Sigmoid colon (tissue), 7 donors: ENCODE results near the gene SELENBP1. TPM values are rescaled to one million over a fixed set of nuclear protein-coding genes. Genes with fewer than 3 reads are reported as not detected.

Experiments
- DNase-seq: peaks from one replicate; pipeline ENCODE4 v3.0.0-alpha.2; 2019
- H3K27ac ChIP-seq, 4 donors: fragments of 200-600 bp; sonication (generic); one replicate each; pipeline ENCODE4 v1.5.1; 2016 to 2019; ENCODE audit warnings: mild to moderate bottlenecking in 1 of 4
- H3K27me3 ChIP-seq, 3 donors: fragments of 200-600 bp; sonication (generic); one replicate each; pipeline ENCODE4 v1.5.1; 2019; ENCODE audit warnings: mild to moderate bottlenecking in 1 of 3
- H3K36me3 ChIP-seq, 4 donors: fragments of 200-600 bp; sonication (generic); one replicate each; pipeline ENCODE4 v1.5.1; 2016 to 2019
- H3K4me1 ChIP-seq, 4 donors: fragments of 200-600 bp; sonication (generic); one replicate each; pipeline ENCODE4 v1.5.1; 2017 to 2019
- H3K4me3 ChIP-seq, 4 donors: fragments of 200-600 bp; sonication (generic); one replicate each; pipeline ENCODE4 v1.5.1; 2017 to 2019; ENCODE audit warnings: mild to moderate bottlenecking in 2 of 4, moderate library complexity in 1 of 4
- H3K9me3 ChIP-seq, 4 donors: fragments of 200-600 bp in 3 of 4; sonication (generic) in 3 of 4; one replicate each; pipeline versions ENCODE4 v1.5.1 to v1.6.1; 2013 to 2019
- EP300 ChIP-seq, 4 donors: sonication (generic); formaldehyde crosslinking; IDR thresholded peaks; one replicate each; pipeline ENCODE4 v1.6.1; 2017; ENCODE audit warnings: antibody characterized with exemption in 4 of 4
- POLR2A ChIP-seq, 2 donors: fragments of 450-650 bp; IDR thresholded peaks; one replicate each; pipeline ENCODE4 v1.6.1; 2016; ENCODE audit warnings: antibody characterized with exemption in 2 of 2, mild to moderate bottlenecking in 2 of 2, moderate library complexity in 2 of 2
- POLR2AphosphoS5 ChIP-seq, 4 donors: sonication (generic); formaldehyde crosslinking; IDR thresholded peaks; one replicate each; pipeline ENCODE4 v1.6.1; 2017; ENCODE audit warnings: antibody characterized with exemption in 4 of 4
- WGBS, 2 donors: extraction: QIAGEN DNeasy Blood & Tissue Kit; methylation state at CpG; one replicate each; pipeline ENCODE4 v1.1.7; 2013; 5-methylcytosine and 5-hydroxymethylcytosine counted together
- intact Hi-C: fragments of 100-400 bp; cut with DNase I; formaldehyde crosslinking; loops from one replicate; pipeline ENCODE4 v1.15.1; 2023
- polyA plus RNA-seq, 3 donors: library from polyadenylated mRNA; stranded (reverse); fragments of 200-250 nt; gene quantifications; one replicate each; pipeline ENCODE4 v1.2.3, GENCODE V29; 2013
- total RNA-seq, 4 donors: library from RNA; depleted of rRNA; stranded (reverse); fragments of >200 nt; gene quantifications; one replicate each; pipeline ENCODE4 v1.1.0, GENCODE V29; 2016
- TF ChIP-seq, protein P1 (sequence below), 4 experiments: fragments of 450-650 bp in 3 of 4; fragments of 200-600 bp in 1 of 4; IDR thresholded peaks; one replicate each; pipeline ENCODE4 v1.5.1; 2016 to 2019; ENCODE audit warnings: antibody characterized with exemption in 4 of 4, mild to moderate bottlenecking in 3 of 4, moderate library complexity in 2 of 4
- donor health status: healthy with polysubstance abuse.
- donor health status: Bipolar disorder and iron deficiency.
- donor health status: healthy.

The SELENBP1 gene
- total and polyA plus RNA-seq, 7 donors = 95.8 to 1,051 (median 142) TPM

DNA sequence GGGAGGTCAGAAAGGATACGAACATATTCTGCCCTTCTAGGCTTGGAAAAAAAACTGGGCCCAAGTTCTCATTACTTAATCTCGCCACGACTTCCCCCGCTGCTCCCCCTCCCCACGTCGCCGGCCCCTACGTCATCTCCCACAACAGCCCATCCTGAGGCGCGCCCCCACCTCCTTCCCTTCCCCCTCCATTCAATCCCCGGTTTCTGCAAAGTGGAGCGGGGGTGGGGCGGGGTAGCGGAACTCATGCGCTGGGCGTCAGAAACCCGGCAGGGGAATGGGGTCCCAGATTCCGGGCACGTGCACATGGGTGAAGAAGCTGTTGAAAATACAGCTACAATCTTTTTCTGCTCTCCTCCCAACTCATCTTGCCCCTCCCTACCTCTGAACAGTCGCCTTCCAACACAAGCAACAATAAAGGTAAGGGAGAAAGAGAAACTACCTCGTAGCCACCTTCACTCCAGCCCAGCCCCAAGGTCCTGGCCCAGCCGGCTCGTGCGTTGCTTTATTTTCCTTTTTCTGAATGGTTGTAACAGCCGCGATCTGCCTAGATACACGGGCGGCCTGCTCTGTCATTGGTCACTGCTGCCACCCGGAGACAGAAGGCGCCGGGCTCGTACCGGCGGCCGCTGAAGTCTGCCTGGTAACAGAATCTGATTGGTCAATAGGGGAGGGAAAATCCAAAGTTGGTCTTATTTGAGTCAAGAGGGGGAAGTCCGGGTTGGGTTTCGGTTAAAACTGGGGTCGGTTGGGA, 25.6 kb downstream of the SELENBP1 start, which contains the start of gene RFX5:
RFX5 (minus strand) TSS at position 484 of the 754 bp plus-strand sequence. CDS start 932 bp downstream, outside the sequence.
- Histone ChIP-seq H3K27ac (peak within 1 kb of the TSS; percentile 88 to 94 (median 92)), H3K4me3 (peak within 1 kb of the TSS; percentile 66 to 87 (median 73)), H3K9me3 (no peaks in the 10 kb centered on the region), H3K27me3 (no peaks in the 10 kb centered on the region), H3K4me1 (peaks cover 0 to 18% (median 11%) of the 10 kb centered on the region in 4 donors), H3K36me3 (peaks cover 9 to 33% (median 25%) of the 10 kb centered on the region in 4 donors)
- DNase-seq = peak; percentile 98
- intact Hi-C loops = loop anchor here (1.0 to 5.0 kb wide), 3 partner anchors 25 to 65 kb away; partner anchors contain the start of genes PSMB4, SELENBP1 and ZNF687
- WGBS, 2 donors = 0 to 1% methylated on average over 38 of the region's 38 CpGs
- peak; percentile 69 to 81 (median 75) for TF ChIP-seq POLR2AphosphoS5 (IDR thresholded peaks at IDR 0.05)
- peak; percentile 38 to 54 for TF ChIP-seq POLR2A (IDR thresholded peaks at IDR 0.05)
- TF ChIP-seq, protein P1, sequence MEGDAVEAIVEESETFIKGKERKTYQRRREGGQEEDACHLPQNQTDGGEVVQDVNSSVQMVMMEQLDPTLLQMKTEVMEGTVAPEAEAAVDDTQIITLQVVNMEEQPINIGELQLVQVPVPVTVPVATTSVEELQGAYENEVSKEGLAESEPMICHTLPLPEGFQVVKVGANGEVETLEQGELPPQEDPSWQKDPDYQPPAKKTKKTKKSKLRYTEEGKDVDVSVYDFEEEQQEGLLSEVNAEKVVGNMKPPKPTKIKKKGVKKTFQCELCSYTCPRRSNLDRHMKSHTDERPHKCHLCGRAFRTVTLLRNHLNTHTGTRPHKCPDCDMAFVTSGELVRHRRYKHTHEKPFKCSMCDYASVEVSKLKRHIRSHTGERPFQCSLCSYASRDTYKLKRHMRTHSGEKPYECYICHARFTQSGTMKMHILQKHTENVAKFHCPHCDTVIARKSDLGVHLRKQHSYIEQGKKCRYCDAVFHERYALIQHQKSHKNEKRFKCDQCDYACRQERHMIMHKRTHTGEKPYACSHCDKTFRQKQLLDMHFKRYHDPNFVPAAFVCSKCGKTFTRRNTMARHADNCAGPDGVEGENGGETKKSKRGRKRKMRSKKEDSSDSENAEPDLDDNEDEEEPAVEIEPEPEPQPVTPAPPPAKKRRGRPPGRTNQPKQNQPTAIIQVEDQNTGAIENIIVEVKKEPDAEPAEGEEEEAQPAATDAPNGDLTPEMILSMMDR (IDR thresholded peaks at IDR 0.05) = no peak
- no peak for TF ChIP-seq EP300 (IDR thresholded peaks at IDR 0.05)

DNA sequence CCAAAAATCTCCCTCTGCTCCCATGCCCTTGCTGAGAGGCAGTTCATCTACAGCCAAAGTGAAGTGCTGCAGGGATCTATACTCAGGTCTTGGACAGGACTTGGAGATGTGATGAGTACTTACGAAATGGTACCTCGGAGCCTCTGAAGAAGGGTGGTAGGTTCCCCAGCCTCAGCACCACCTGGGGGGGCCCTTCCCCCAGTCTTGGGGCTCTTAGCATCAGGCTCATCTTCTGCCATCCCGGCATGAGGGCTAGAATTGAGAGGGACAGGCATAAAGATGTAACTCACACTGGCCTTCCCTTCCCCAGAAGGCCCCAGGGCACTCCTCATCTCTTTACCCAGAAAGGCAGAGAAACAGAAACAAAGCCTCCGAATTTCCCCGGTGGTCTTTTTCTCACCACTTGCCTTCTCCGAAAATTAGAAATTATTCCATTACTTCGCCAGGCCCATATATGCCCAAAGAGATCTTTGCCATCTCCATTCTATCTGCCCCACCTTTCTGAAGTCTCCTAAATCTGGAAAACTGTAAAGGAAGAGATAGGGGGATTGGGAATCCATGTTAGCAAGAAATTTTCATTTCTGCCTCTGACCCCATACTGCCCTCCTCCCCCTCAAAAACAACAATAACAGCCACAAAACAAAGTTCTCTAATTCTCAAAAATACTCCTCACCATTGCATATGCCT, 26.3 kb downstream of the SELENBP1 start:
- no peaks in the 10 kb centered on the region for H3K9me3 ChIP-seq
- no peaks in the 10 kb centered on the region for H3K27me3 ChIP-seq
- no peak for TF ChIP-seq POLR2A (IDR thresholded peaks at IDR 0.05)
- TF ChIP-seq POLR2AphosphoS5 (IDR thresholded peaks at IDR 0.05) = no peak
- peak overlapping the region; percentile 88 to 94 (median 92) for H3K27ac ChIP-seq
- H3K4me3 ChIP-seq = peak overlapping the region; percentile 66 to 87 (median 73)
- WGBS, 2 donors = 49 to 73% methylated on average over 7 of the region's 7 CpGs
- peaks cover 0 to 18% (median 11%) of the 10 kb centered on the region in 4 donors for H3K4me1 ChIP-seq
- no peak for DNase-seq
- intact Hi-C loops = loop anchor here (2.0 to 5.0 kb wide), 2 partner anchors 53 to 64 kb away; partner anchors contain the start of genes PSMB4 and ZNF687
- H3K36me3 ChIP-seq = peaks cover 9 to 37% (median 25%) of the 10 kb centered on the region in 4 donors

DNA sequence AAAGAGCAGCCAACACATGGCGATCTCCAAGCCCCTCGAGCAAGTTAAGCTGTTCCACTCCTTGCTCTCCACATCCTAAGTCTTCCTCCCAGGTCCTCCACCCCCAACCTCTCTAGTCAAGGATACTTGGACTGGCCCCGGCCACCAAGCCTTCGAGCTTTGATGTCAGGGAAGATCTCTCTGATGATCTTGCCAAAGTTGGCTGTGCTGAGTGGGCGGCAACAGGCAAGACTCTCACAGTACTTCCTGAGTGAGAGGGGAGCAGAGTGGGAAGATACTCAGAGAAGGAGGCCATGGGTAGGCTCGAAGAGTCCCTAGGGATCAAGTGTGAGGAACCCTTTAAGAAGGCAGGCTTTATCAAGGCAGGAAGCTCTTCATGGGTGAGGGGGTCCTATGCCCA, 28.2 kb downstream of the SELENBP1 start:
- Histone ChIP-seq H3K9me3 (no peaks in the 10 kb centered on the region), H3K27me3 (no peaks in the 10 kb centered on the region), H3K4me3 (no peak overlapping the region), H3K27ac (no peak overlapping the region), H3K36me3 (peaks cover 9 to 37% (median 25%) of the 10 kb centered on the region in 4 donors), H3K4me1 (peaks cover 0 to 18% (median 14%) of the 10 kb centered on the region in 4 donors)
- DNase-seq = no peak
- TF ChIP-seq POLR2A (IDR thresholded peaks at IDR 0.05) (no peak), EP300 (IDR thresholded peaks at IDR 0.05) (no peak), POLR2AphosphoS5 (IDR thresholded peaks at IDR 0.05) (no peak)
- TF ChIP-seq, protein P1 (IDR thresholded peaks at IDR 0.05) = no peak
- WGBS, 2 donors = 81 to 88% methylated on average over 6 of the region's 6 CpGs
- intact Hi-C loops = no loop called here

DNA sequence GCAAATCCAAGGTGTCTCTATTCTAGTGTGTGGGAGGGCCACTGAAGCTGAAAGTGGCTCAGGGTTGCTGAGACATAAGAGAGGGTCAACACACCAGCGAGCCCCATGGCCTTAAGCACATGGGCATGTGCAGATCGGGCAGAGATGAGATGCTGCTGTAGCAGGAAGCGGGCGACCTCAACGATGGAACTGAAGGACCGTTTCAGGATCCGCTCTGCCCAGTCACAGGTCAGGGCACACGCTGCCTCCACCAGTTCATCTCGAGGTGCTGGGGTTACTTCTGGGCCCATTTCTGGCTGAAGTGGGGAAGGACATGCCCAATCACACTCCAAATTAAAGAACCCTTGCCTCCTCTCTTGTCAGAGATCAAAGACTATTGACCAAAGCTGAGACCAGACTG, 28.9 kb downstream of the SELENBP1 start:
- Histone ChIP-seq H3K27me3 (no peaks in the 10 kb centered on the region), H3K9me3 (no peaks in the 10 kb centered on the region), H3K36me3 (peaks cover 9 to 37% (median 25%) of the 10 kb centered on the region in 4 donors), H3K4me3 (no peak overlapping the region), H3K27ac (no peak overlapping the region), H3K4me1 (peaks cover 0 to 18% (median 14%) of the 10 kb centered on the region in 4 donors)
- WGBS, 2 donors = 80 to 81% methylated on average over 9 of the region's 9 CpGs
- DNase-seq = no peak
- intact Hi-C loops = no loop called here
- no peak for TF ChIP-seq POLR2AphosphoS5 (IDR thresholded peaks at IDR 0.05)
- TF ChIP-seq EP300 (IDR thresholded peaks at IDR 0.05) = no peak
- no peak for TF ChIP-seq POLR2A (IDR thresholded peaks at IDR 0.05)
- TF ChIP-seq, protein P1 (IDR thresholded peaks at IDR 0.05) = no peak

DNA sequence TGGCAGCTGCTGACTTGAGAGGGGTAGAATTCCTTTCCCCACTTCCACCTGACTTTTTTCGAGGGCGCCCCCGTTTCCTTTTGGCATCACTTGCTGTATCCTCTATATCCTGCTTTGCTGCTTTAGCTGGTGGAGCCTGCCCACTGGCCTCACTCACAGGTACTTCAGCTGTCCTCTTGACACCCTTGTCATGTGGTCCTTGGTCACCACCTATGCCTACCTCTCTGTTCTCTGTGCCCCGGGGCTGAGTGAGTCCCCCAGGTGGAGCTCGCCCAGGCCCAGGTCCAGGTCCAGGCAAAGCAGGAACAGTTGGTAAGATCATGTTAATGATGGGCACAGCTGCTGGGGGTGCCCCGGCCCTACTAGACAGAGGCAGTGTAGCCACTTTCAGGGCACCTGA, 29.9 kb downstream of the SELENBP1 start:
- 89 to 95% methylated on average over 6 of the region's 6 CpGs for WGBS, 2 donors

More for the DNA sequence above, 29.9 kb downstream of the SELENBP1 start:
- H3K27ac ChIP-seq = no peak overlapping the region
- TF ChIP-seq POLR2AphosphoS5 (IDR thresholded peaks at IDR 0.05) (no peak), POLR2A (IDR thresholded peaks at IDR 0.05) (no peak), EP300 (IDR thresholded peaks at IDR 0.05) (no peak)
- TF ChIP-seq, protein P1 (IDR thresholded peaks at IDR 0.05) = no peak
- peaks cover 9 to 37% (median 25%) of the 10 kb centered on the region in 4 donors for H3K36me3 ChIP-seq
- intact Hi-C loops = no loop called here
- peaks cover 0 to 15% (median 12%) of the 10 kb centered on the region in 4 donors for H3K4me1 ChIP-seq
- no peaks in the 10 kb centered on the region for H3K27me3 ChIP-seq
- H3K4me3 ChIP-seq = no peak overlapping the region
- H3K9me3 ChIP-seq = no peaks in the 10 kb centered on the region
- DNase-seq = no peak
